A673 (cell line): ENCODE results near the gene PGRMC2. TPM values are rescaled to one million over a fixed set of nuclear protein-coding genes. Genes with fewer than 3 reads are reported as not detected.

Experiments used
- BruUV-seq: library from RNA; stranded (reverse); fragments of 400-500 nt; replicated peaks from 2 replicates; lab custom pipeline; 2021; lab: Mats Ljungman, UMichigan
- CTCF ChIA-PET: fragments of 300-600 bp; sonication (Branson Sonifier 250); formaldehyde crosslinking; loops from one replicate; lab custom pipeline; 2022; ENCODE audit warnings: antibody characterized with exemption; lab: Charles Lee
- POLR2A ChIA-PET: fragments of 300-600 bp; sonication (Branson Sonifier 250); formaldehyde crosslinking; loops from one replicate; lab custom pipeline; 2022; ENCODE audit warnings: antibody characterized with exemption; ENCODE audit not compliant: low non-redundant PET; lab: Charles Lee
- DNase-seq: peaks from one replicate; pipeline ENCODE4 v3.0.0-alpha.2; 2015; ENCODE audit warnings: low spot score
- H3K27ac ChIP-seq: fragments of 200-600 bp; sonication (generic); 2 replicates; pipeline ENCODE4 v1.5.1; 2016; ENCODE audit warnings: mixed run types, low read depth, mild to moderate bottlenecking, mixed read lengths, antibody characterized with exemption, low read length; ENCODE audit not compliant: poor library complexity, severe bottlenecking
- H3K27me3 ChIP-seq: fragments of 200-600 bp; sonication (generic); replicated peaks from 2 replicates; pipeline ENCODE4 v1.6.1; 2017; ENCODE audit warnings: mixed run types, low read depth, mild to moderate bottlenecking, mixed read lengths, antibody characterized with exemption, low read length; ENCODE audit not compliant: insufficient read depth, poor library complexity
- H3K36me3 ChIP-seq: fragments of 200-600 bp; sonication (generic); 2 replicates; pipeline ENCODE4 v1.6.1; 2016; ENCODE audit warnings: mixed run types, mild to moderate bottlenecking, mixed read lengths, antibody characterized with exemption, low read length; ENCODE audit not compliant: insufficient read depth, poor library complexity, severe bottlenecking
- H3K4me1 ChIP-seq: fragments of 200-600 bp; sonication (generic); 2 replicates; pipeline ENCODE4 v1.6.1; 2017; ENCODE audit warnings: mixed run types, mild to moderate bottlenecking, mixed read lengths, antibody characterized with exemption, low read length; ENCODE audit not compliant: insufficient read depth, poor library complexity, severe bottlenecking
- H3K4me3 ChIP-seq: fragments of 200-600 bp; sonication (generic); 2 replicates; pipeline ENCODE4 v1.5.1; 2016; ENCODE audit warnings: low read depth, mixed run types, mild to moderate bottlenecking, mixed read lengths, low read length; ENCODE audit not compliant: poor library complexity, severe bottlenecking
- H3K9me3 ChIP-seq: fragments of 200-600 bp; sonication (generic); 2 replicates; pipeline ENCODE4 v1.6.1; 2016; ENCODE audit warnings: mixed run types, low read depth, mild to moderate bottlenecking, mixed read lengths, antibody characterized with exemption, low read length; ENCODE audit not compliant: poor library complexity, severe bottlenecking
- CTCF ChIP-seq: fragments of 300-800, 200-600 bp; sonication (generic); conservative IDR thresholded peaks from 2 replicates; pipeline ENCODE4 v1.5.1; 2017; ENCODE audit warnings: low read depth, mild to moderate bottlenecking, antibody characterized with exemption, low read length, moderate library complexity, mixed read lengths
- EZH2 ChIP-seq: fragments of 200-600 bp; sonication (generic); IDR thresholded peaks from 2 replicates; pipeline ENCODE4 v1.6.1; 2017; ENCODE audit warnings: borderline replicate concordance, low read depth, mild to moderate bottlenecking, mixed read lengths, antibody characterized with exemption, low read length; ENCODE audit not compliant: poor library complexity, severe bottlenecking
- intact Hi-C: fragments of 100-400 bp; cut with micrococcal nuclease; formaldehyde crosslinking; loops from one replicate; pipeline ENCODE4 v1.10.0; 2022; ENCODE audit not compliant: unreplicated experiment
- total RNA-seq: library from RNA; stranded (reverse); gene quantifications from 2 replicates; pipeline ENCODE4 v1.2.3, GENCODE V29; 2021

The PGRMC2 gene
- total RNA-seq, 1 experiment from 2014 or later = 51.7 TPM

- Histone ChIP-seq H3K27ac (no peak overlapping the region), H3K9me3 (no peaks in the 10 kb centered on the region), H3K4me3 (no peak overlapping the region), H3K36me3 (no peaks in the 10 kb centered on the region), H3K4me1 (peaks cover 4% of the 10 kb centered on the region), H3K27me3 (no peaks in the 10 kb centered on the region)
- intact Hi-C loops = no loop called here
- TF ChIP-seq CTCF (no peak), EZH2 (no peak)
- no TSS peak for BruUV-seq
- POLR2A ChIA-PET = no interaction called here
- DNase-seq = no peak
- CTCF ChIA-PET = no interaction called here
Measured at GRCh38 chr4:128301979-128302378, 14.4 kb upstream of the PGRMC2 start.

- POLR2A ChIA-PET = no interaction called here
- CTCF ChIA-PET = no interaction called here
Measured at GRCh38 chr4:128299848-128300247, 12.2 kb upstream of the PGRMC2 start.

GRCh38 chr4:128298852-128299251 is 11.2 kb upstream of the PGRMC2 start:
- POLR2A ChIA-PET = no interaction called here
- Histone ChIP-seq H3K4me1 (peaks cover 4% of the 10 kb centered on the region), H3K27ac (no peak overlapping the region), H3K4me3 (no peak overlapping the region), H3K27me3 (no peaks in the 10 kb centered on the region), H3K36me3 (no peaks in the 10 kb centered on the region), H3K9me3 (no peaks in the 10 kb centered on the region)
- CTCF ChIA-PET = no interaction called here
- DNase-seq = no peak
- no TSS peak for BruUV-seq
- no peak for TF ChIP-seq EZH2
- intact Hi-C loops = no loop called here

More at GRCh38 chr4:128299848-128300247, 12.2 kb upstream of the PGRMC2 start:
- intact Hi-C loops = no loop called here
- TF ChIP-seq EZH2 (no peak), CTCF (no peak)
- DNase-seq = no peak
- no peak overlapping the region for H3K27ac ChIP-seq
- BruUV-seq = no TSS peak
- no peaks in the 10 kb centered on the region for H3K9me3 ChIP-seq
- no peak overlapping the region for H3K4me3 ChIP-seq
- H3K4me1 ChIP-seq = peaks cover 4% of the 10 kb centered on the region
- no peaks in the 10 kb centered on the region for H3K36me3 ChIP-seq
- H3K27me3 ChIP-seq = no peaks in the 10 kb centered on the region

- TF ChIP-seq CTCF (no peak), EZH2 (no peak)
- H3K36me3 ChIP-seq = no peaks in the 10 kb centered on the region
- peaks cover 4% of the 10 kb centered on the region for H3K4me1 ChIP-seq
- BruUV-seq = no TSS peak
- intact Hi-C loops = no loop called here
- H3K27me3 ChIP-seq = no peaks in the 10 kb centered on the region
- H3K4me3 ChIP-seq = no peak overlapping the region
- ChIA-PET CTCF (no interaction called here), POLR2A (no interaction called here)
- DNase-seq = no peak
- no peak overlapping the region for H3K27ac ChIP-seq
- H3K9me3 ChIP-seq = no peaks in the 10 kb centered on the region
Measured at GRCh38 chr4:128298146-128298758, 10.6 kb upstream of the PGRMC2 start.
